ENCODE results near the gene CYRIA. TPM values are rescaled to one million over a fixed set of nuclear protein-coding genes. Genes with fewer than 3 reads are reported as not detected.

Gene CYRIA
- under 1 TPM; 0.05 to 0.10 TPM for total RNA-seq

GRCh38 chr2:16665748-16666448 lies at the start of gene CYRIA:
TSS of gene CYRIA (minus strand) at chr2:16665834. CDS start at chr2:16588119, 77,715 bp downstream.
- H3K27me3 Mint-ChIP-seq, result peaks cover 36% of the 10 kb centered on the region
- peak within 1 kb of the TSS; percentile 67 for H3K4me3 Mint-ChIP-seq
- ChIA-PET POLR2A (no interaction called here), CTCF (no interaction called here)
- DNase-seq, result peak; percentile 56
- no peaks in the 10 kb centered on the region for H3K36me3 Mint-ChIP-seq (ENCODE audit: low read depth)
- peaks cover 21% of the 10 kb centered on the region for H3K4me1 Mint-ChIP-seq
- H3K27ac Mint-ChIP-seq, result no peak within 1 kb of the TSS
- no peaks in the 10 kb centered on the region for H3K9me3 Mint-ChIP-seq

GRCh38 chr2:16713011-16713423 lies 47.4 kb upstream of the CYRIA start:
- Mint-ChIP-seq H3K36me3 (ENCODE audit: low read depth) (no peaks in the 10 kb centered on the region), H3K4me1 (no peaks in the 10 kb centered on the region), H3K27ac (no peak overlapping the region), H3K9me3 (no peaks in the 10 kb centered on the region), H3K27me3 (no peaks in the 10 kb centered on the region), H3K4me3 (no peak overlapping the region)
- CTCF ChIA-PET, result no interaction called here
- DNase-seq, result no peak
- POLR2A ChIA-PET, result no interaction called here

GRCh38 chr2:16709769-16710168 lies 44.1 kb upstream of the CYRIA start:
- no peak overlapping the region for H3K27ac Mint-ChIP-seq
- H3K4me3 Mint-ChIP-seq, result no peak overlapping the region
- no peaks in the 10 kb centered on the region for H3K4me1 Mint-ChIP-seq
- ChIA-PET CTCF (interaction anchor here (1.4 kb wide), 1 partner anchor 47 kb away, joined by 3 read pairs; no protein-coding TSS in a partner anchor), POLR2A (no interaction called here)
- peaks cover 3% of the 10 kb centered on the region for H3K27me3 Mint-ChIP-seq
- no peaks in the 10 kb centered on the region for H3K9me3 Mint-ChIP-seq
- no peaks in the 10 kb centered on the region for H3K36me3 Mint-ChIP-seq (ENCODE audit: low read depth)
- no peak for DNase-seq

GRCh38 chr2:16708173-16708572 lies 42.5 kb upstream of the CYRIA start:
- no peaks in the 10 kb centered on the region for H3K9me3 Mint-ChIP-seq
- H3K27ac Mint-ChIP-seq, result no peak overlapping the region
- H3K27me3 Mint-ChIP-seq, result peaks cover 3% of the 10 kb centered on the region
- no peaks in the 10 kb centered on the region for H3K36me3 Mint-ChIP-seq (ENCODE audit: low read depth)
- no peak overlapping the region for H3K4me3 Mint-ChIP-seq
- CTCF ChIA-PET, result no interaction called here
- no peaks in the 10 kb centered on the region for H3K4me1 Mint-ChIP-seq
- DNase-seq, result no peak
- POLR2A ChIA-PET, result no interaction called here

- CTCF ChIA-PET, result no interaction called here
- DNase-seq, result no peak
Measured at GRCh38 chr2:16707014-16707623, 41.5 kb upstream of the CYRIA start.

GRCh38 chr2:16700551-16701259 lies 35.1 kb upstream of the CYRIA start:
- H3K9me3 Mint-ChIP-seq, result peaks cover 3% of the 10 kb centered on the region

More at GRCh38 chr2:16707014-16707623, 41.5 kb upstream of the CYRIA start:
- POLR2A ChIA-PET, result no interaction called here
- Mint-ChIP-seq H3K27me3 (peaks cover 3% of the 10 kb centered on the region), H3K9me3 (no peaks in the 10 kb centered on the region), H3K36me3 (ENCODE audit: low read depth) (no peaks in the 10 kb centered on the region), H3K4me1 (no peaks in the 10 kb centered on the region), H3K4me3 (no peak overlapping the region), H3K27ac (no peak overlapping the region)

GRCh38 chr2:16693854-16694253 lies 28.2 kb upstream of the CYRIA start:
- H3K9me3 Mint-ChIP-seq, result peaks cover 3% of the 10 kb centered on the region
- no peaks in the 10 kb centered on the region for H3K4me1 Mint-ChIP-seq
- H3K4me3 Mint-ChIP-seq, result no peak overlapping the region
- CTCF ChIA-PET, result no interaction called here
- no peaks in the 10 kb centered on the region for H3K36me3 Mint-ChIP-seq (ENCODE audit: low read depth)
- peaks cover 7% of the 10 kb centered on the region for H3K27me3 Mint-ChIP-seq
- POLR2A ChIA-PET, result no interaction called here
- no peak overlapping the region for H3K27ac Mint-ChIP-seq
- DNase-seq, result no peak

More at GRCh38 chr2:16700551-16701259, 35.1 kb upstream of the CYRIA start:
- H3K27me3 Mint-ChIP-seq, result no peaks in the 10 kb centered on the region
- ChIA-PET POLR2A (no interaction called here), CTCF (interaction anchor here (0.7 kb wide), 1 partner anchor 626 kb away, joined by 3 read pairs; no protein-coding TSS in a partner anchor)
- no peaks in the 10 kb centered on the region for H3K36me3 Mint-ChIP-seq (ENCODE audit: low read depth)
- no peak overlapping the region for H3K27ac Mint-ChIP-seq
- no peak for DNase-seq
- H3K4me3 Mint-ChIP-seq, result no peak overlapping the region
- H3K4me1 Mint-ChIP-seq, result no peaks in the 10 kb centered on the region

GRCh38 chr2:16691261-16691660 lies 25.6 kb upstream of the CYRIA start:
- CTCF ChIA-PET, result no interaction called here

GRCh38 chr2:16687955-16688354 lies 22.3 kb upstream of the CYRIA start:
- DNase-seq, result no peak
- Mint-ChIP-seq H3K9me3 (no peaks in the 10 kb centered on the region), H3K27me3 (peaks cover 2% of the 10 kb centered on the region), H3K4me3 (no peak overlapping the region), H3K27ac (no peak overlapping the region), H3K4me1 (no peaks in the 10 kb centered on the region), H3K36me3 (ENCODE audit: low read depth) (no peaks in the 10 kb centered on the region)
- ChIA-PET POLR2A (no interaction called here), CTCF (no interaction called here)

More at GRCh38 chr2:16691261-16691660, 25.6 kb upstream of the CYRIA start:
- no peaks in the 10 kb centered on the region for H3K9me3 Mint-ChIP-seq
- POLR2A ChIA-PET, result no interaction called here
- H3K4me3 Mint-ChIP-seq, result no peak overlapping the region
- H3K27me3 Mint-ChIP-seq, result peaks cover 7% of the 10 kb centered on the region
- H3K36me3 Mint-ChIP-seq (ENCODE audit: low read depth), result no peaks in the 10 kb centered on the region
- H3K27ac Mint-ChIP-seq, result no peak overlapping the region
- no peaks in the 10 kb centered on the region for H3K4me1 Mint-ChIP-seq
- DNase-seq, result no peak

- no peaks in the 10 kb centered on the region for H3K9me3 Mint-ChIP-seq
- no peaks in the 10 kb centered on the region for H3K27me3 Mint-ChIP-seq
- POLR2A ChIA-PET, result no interaction called here
- CTCF ChIA-PET, result no interaction called here
- no peak for DNase-seq
- no peaks in the 10 kb centered on the region for H3K36me3 Mint-ChIP-seq (ENCODE audit: low read depth)
- H3K27ac Mint-ChIP-seq, result no peak overlapping the region
- no peaks in the 10 kb centered on the region for H3K4me1 Mint-ChIP-seq
- H3K4me3 Mint-ChIP-seq, result no peak overlapping the region
Measured at GRCh38 chr2:16687222-16687621, 21.6 kb upstream of the CYRIA start.

- no peak overlapping the region for H3K4me3 Mint-ChIP-seq
- no peaks in the 10 kb centered on the region for H3K4me1 Mint-ChIP-seq
- no peak overlapping the region for H3K27ac Mint-ChIP-seq
- no peak for DNase-seq
- H3K9me3 Mint-ChIP-seq, result no peaks in the 10 kb centered on the region
- H3K36me3 Mint-ChIP-seq (ENCODE audit: low read depth), result no peaks in the 10 kb centered on the region
- no peaks in the 10 kb centered on the region for H3K27me3 Mint-ChIP-seq
- ChIA-PET POLR2A (no interaction called here), CTCF (no interaction called here)
Measured at GRCh38 chr2:16686641-16687040, 21.0 kb upstream of the CYRIA start.

GRCh38 chr2:16685340-16685715 lies 19.7 kb upstream of the CYRIA start:
- Mint-ChIP-seq H3K4me1 (no peaks in the 10 kb centered on the region), H3K27me3 (no peaks in the 10 kb centered on the region), H3K4me3 (no peak overlapping the region), H3K36me3 (ENCODE audit: low read depth) (no peaks in the 10 kb centered on the region), H3K9me3 (no peaks in the 10 kb centered on the region), H3K27ac (no peak overlapping the region)
- ChIA-PET CTCF (no interaction called here), POLR2A (no interaction called here)
- no peak for DNase-seq

- no peaks in the 10 kb centered on the region for H3K36me3 Mint-ChIP-seq (ENCODE audit: low read depth)
Measured at GRCh38 chr2:16684676-16685339, 19.2 kb upstream of the CYRIA start.

More at GRCh38 chr2:16684676-16685339, 19.2 kb upstream of the CYRIA start:
- Mint-ChIP-seq H3K4me3 (no peak overlapping the region), H3K4me1 (no peaks in the 10 kb centered on the region), H3K27me3 (no peaks in the 10 kb centered on the region), H3K9me3 (no peaks in the 10 kb centered on the region), H3K27ac (no peak overlapping the region)
- ChIA-PET CTCF (no interaction called here), POLR2A (no interaction called here)
- no peak for DNase-seq
